Caco-2 (cell line): ENCODE results near the gene ZNF189. TPM values are rescaled to one million over a fixed set of nuclear protein-coding genes. Genes with fewer than 3 reads are reported as not detected.

ENCODE experiments used
- BruUV-seq: library from RNA; stranded (reverse); fragments of 400-500 nt; replicated peaks from 2 replicates; lab custom pipeline; 2021; lab: Mats Ljungman, UMichigan
- CTCF ChIA-PET: fragments of 300-600 bp; sonication (Branson Sonifier 250); formaldehyde crosslinking; loops from one replicate; lab custom pipeline; 2022; ENCODE audit warnings: antibody characterized with exemption; lab: Charles Lee
- POLR2A ChIA-PET: fragments of 300-600 bp; sonication (Branson Sonifier 250); formaldehyde crosslinking; loops from one replicate; lab custom pipeline; 2022; ENCODE audit warnings: antibody characterized with exemption; lab: Charles Lee
- DNase-seq, 2 experiments: peaks; one replicate each; pipeline versions ENCODE4 v3.0.0 to v3.0.0-alpha.2; 2020 to 2022
- H3K27me3 ChIP-seq: replicated peaks from 2 replicates; pipeline ENCODE4 v1.6.0; 2011; ENCODE audit warnings: low read length; ENCODE audit not compliant: control insufficient read depth, insufficient read depth
- H3K36me3 ChIP-seq: 2 replicates; pipeline ENCODE4 v1.5.1; 2011; ENCODE audit warnings: low read length; ENCODE audit not compliant: control insufficient read depth, insufficient read depth
- H3K4me1 ChIP-seq: fragments of 250-450 bp; sonication (Bioruptor Pico); 2 replicates; pipeline ENCODE4 v1.5.1; 2020; ENCODE audit warnings: mild to moderate bottlenecking
- H3K4me3 ChIP-seq: 2 replicates; pipeline ENCODE4 v1.5.1; 2011; ENCODE audit warnings: low read depth, mild to moderate bottlenecking, control low read depth, low read length
- H3K9me3 ChIP-seq: fragments of 250-450 bp; sonication (Bioruptor Pico); 2 replicates; pipeline ENCODE4 v1.5.1; 2020; ENCODE audit warnings: mild to moderate bottlenecking, moderate library complexity
- H3K27ac Mint-ChIP-seq: one replicate; pipeline ENCODE4 v1.8.0; 2022; ENCODE audit warnings: mixed read lengths; ENCODE audit not compliant: unreplicated experiment
- H3K27me3 Mint-ChIP-seq: one replicate; pipeline ENCODE4 v1.8.0; 2022; ENCODE audit warnings: mixed read lengths; ENCODE audit not compliant: insufficient read depth, unreplicated experiment
- H3K36me3 Mint-ChIP-seq: one replicate; pipeline ENCODE4 v1.8.0; 2022; ENCODE audit warnings: mild to moderate bottlenecking, mixed read lengths; ENCODE audit not compliant: insufficient read depth, unreplicated experiment
- H3K4me1 Mint-ChIP-seq: one replicate; pipeline ENCODE4 v1.8.0; 2022; ENCODE audit warnings: low read depth, mixed read lengths; ENCODE audit not compliant: unreplicated experiment
- H3K4me3 Mint-ChIP-seq: one replicate; pipeline ENCODE4 v1.8.0; 2022; ENCODE audit warnings: mild to moderate bottlenecking, moderate library complexity, mixed read lengths; ENCODE audit not compliant: unreplicated experiment
- H3K9me3 Mint-ChIP-seq: one replicate; pipeline ENCODE4 v1.8.0; 2022; ENCODE audit warnings: mixed read lengths; ENCODE audit not compliant: unreplicated experiment
- intact Hi-C: fragments of 100-400 bp; cut with micrococcal nuclease; formaldehyde crosslinking; loops from one replicate; pipeline ENCODE4 v1.10.0; 2022; ENCODE audit not compliant: unreplicated experiment
- total RNA-seq: library from RNA; stranded (reverse); gene quantifications from 2 replicates; pipeline ENCODE4 v1.2.3, GENCODE V29; 2022
- TF ChIP-seq, protein P1 (sequence below), 2 experiments: fragments of 200-600 bp in 1 of 2; IDR thresholded peaks; 1 replicate in 1 of 2; 2 replicates in 1 of 2; pipeline versions ENCODE4 v1.5.1 to v1.8.0; 2011 to 2022; ENCODE audit warnings: antibody characterized with exemption in 1 of 2, control low read depth in 1 of 2, inconsistent platforms in 1 of 2, low read depth in 1 of 2, low read length in 1 of 2, mild to moderate bottlenecking in 1 of 2, moderate library complexity in 1 of 2; ENCODE audit not compliant: insufficient read depth in 1 of 2, severe bottlenecking in 1 of 2, unreplicated experiment in 1 of 2

ZNF189 gene
- total RNA-seq, 1 experiment from 2014 or later = 15.3 TPM

DNA sequence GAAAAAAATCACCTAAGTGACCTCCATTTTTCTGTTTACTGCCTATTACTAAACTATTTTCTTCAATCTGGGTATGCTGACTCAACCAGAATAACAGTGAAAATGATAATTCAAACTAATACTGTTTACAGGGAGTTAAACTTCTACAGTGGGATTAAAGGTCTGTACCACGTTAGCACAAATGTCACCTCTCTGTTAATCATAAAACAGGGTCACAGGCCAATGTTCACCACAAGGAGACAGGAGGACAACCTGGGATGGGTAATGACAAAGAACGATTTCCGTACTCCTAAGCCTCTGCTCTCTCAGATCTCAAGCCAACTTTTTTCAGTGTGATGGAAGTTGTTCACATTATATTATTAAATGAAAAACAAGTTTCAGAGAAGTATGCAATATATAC, 34.6 kb downstream of the ZNF189 start:
- intact Hi-C loops = no loop called here
- TF ChIP-seq, protein P1, sequence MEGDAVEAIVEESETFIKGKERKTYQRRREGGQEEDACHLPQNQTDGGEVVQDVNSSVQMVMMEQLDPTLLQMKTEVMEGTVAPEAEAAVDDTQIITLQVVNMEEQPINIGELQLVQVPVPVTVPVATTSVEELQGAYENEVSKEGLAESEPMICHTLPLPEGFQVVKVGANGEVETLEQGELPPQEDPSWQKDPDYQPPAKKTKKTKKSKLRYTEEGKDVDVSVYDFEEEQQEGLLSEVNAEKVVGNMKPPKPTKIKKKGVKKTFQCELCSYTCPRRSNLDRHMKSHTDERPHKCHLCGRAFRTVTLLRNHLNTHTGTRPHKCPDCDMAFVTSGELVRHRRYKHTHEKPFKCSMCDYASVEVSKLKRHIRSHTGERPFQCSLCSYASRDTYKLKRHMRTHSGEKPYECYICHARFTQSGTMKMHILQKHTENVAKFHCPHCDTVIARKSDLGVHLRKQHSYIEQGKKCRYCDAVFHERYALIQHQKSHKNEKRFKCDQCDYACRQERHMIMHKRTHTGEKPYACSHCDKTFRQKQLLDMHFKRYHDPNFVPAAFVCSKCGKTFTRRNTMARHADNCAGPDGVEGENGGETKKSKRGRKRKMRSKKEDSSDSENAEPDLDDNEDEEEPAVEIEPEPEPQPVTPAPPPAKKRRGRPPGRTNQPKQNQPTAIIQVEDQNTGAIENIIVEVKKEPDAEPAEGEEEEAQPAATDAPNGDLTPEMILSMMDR (IDR thresholded peaks at IDR 0.05; ENCODE audit: insufficient read depth in 1 of 2, low read depth in 1 of 2, low read length in 1 of 2, severe bottlenecking in 1 of 2, unreplicated experiment in 1 of 2) = peak in 1 of 2 experiments; percentile 19
- no peak overlapping the region for H3K4me3 ChIP-seq

DNA sequence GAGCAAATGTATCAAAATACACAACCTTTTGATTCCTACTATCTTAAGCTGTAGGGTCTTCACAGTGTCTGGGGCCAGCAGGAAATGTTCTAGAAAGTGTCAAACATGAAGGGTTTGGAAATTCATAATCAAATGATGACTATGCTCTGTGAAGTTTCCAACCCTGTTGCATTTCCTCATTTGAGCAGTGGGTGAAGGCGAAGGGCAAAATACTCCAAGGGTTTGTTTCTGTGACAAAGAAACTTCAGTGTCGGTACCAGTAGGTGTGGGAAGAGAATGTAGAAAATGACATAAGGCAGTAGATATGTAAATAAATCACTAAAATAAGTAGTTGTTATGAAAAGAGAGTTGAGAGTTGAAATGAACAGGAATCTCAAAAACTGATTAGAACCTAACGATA, 36.3 kb downstream of the ZNF189 start:
- intact Hi-C loops = no loop called here
- peaks cover 19% of the 10 kb centered on the region for H3K4me1 Mint-ChIP-seq
- H3K4me1 ChIP-seq = peaks cover 9% of the 10 kb centered on the region
- POLR2A ChIA-PET = no interaction called here
- TF ChIP-seq, protein P1 (IDR thresholded peaks at IDR 0.05; ENCODE audit: insufficient read depth in 1 of 2, low read depth in 1 of 2, low read length in 1 of 2, severe bottlenecking in 1 of 2, unreplicated experiment in 1 of 2) = no peak
- H3K4me3 Mint-ChIP-seq = no peak overlapping the region
- H3K9me3 ChIP-seq = peaks cover 3% of the 10 kb centered on the region; the same call in 1 of the 2 replicates
- no peak overlapping the region for H3K4me3 ChIP-seq
- H3K27ac Mint-ChIP-seq = no peak overlapping the region
- H3K27me3 ChIP-seq = no peaks in the 10 kb centered on the region
- no peaks in the 10 kb centered on the region for H3K36me3 Mint-ChIP-seq
- H3K36me3 ChIP-seq = no peaks in the 10 kb centered on the region
- no peaks in the 10 kb centered on the region for H3K27me3 Mint-ChIP-seq
- no TSS peak for BruUV-seq
- DNase-seq = no peak
- CTCF ChIA-PET = no interaction called here
- no peaks in the 10 kb centered on the region for H3K9me3 Mint-ChIP-seq

More for the DNA sequence above, 34.6 kb downstream of the ZNF189 start:
- no peak for DNase-seq
- ChIA-PET POLR2A (no interaction called here), CTCF (interaction anchor here (2.0 kb wide), 1 partner anchor 16 kb away, joined by 6 read pairs; no protein-coding TSS in a partner anchor)
- Mint-ChIP-seq H3K36me3 (no peaks in the 10 kb centered on the region), H3K9me3 (peaks cover 11% of the 10 kb centered on the region), H3K27ac (no peak overlapping the region), H3K27me3 (no peaks in the 10 kb centered on the region), H3K4me1 (peaks cover 19% of the 10 kb centered on the region), H3K4me3 (no peak overlapping the region)
- H3K36me3 ChIP-seq = no peaks in the 10 kb centered on the region
- peaks cover 9% of the 10 kb centered on the region for H3K4me1 ChIP-seq
- BruUV-seq = no TSS peak
- H3K9me3 ChIP-seq = peaks cover 3% of the 10 kb centered on the region; the same call in 1 of the 2 replicates
- no peaks in the 10 kb centered on the region for H3K27me3 ChIP-seq

DNA sequence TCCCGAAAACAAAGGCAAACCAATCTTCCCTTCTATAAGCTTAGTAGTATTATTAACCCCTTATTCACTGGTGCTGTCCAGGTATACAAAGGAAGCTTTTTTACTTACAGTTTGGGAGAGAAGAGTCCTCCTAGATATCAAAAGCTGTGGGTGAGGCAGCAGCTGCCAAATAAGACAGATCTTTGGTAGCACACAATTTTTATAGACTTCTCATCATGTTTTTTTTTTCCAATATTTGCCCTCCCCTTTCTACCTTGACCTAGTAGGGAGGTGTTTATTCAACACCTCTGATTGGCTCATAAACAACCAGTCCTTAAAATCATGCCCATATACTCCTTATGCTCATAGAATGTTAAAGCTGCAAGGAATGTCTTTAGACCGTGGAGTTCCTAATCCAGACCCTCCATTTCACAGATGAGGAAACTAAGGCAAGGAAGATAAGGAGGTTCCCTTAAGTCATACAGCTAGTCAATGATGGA, 37.0 kb downstream of the ZNF189 start, which contains the start of gene ALDOB:
Gene ALDOB (minus strand): TSS at position 174 of the 479 bp plus-strand sequence. CDS start 4,887 bp downstream, outside the sequence.
- Histone ChIP-seq H3K36me3 (no peaks in the 10 kb centered on the region), H3K4me1 (peaks cover 15% of the 10 kb centered on the region), H3K4me3 (no peak within 1 kb of the TSS), H3K27me3 (no peaks in the 10 kb centered on the region), H3K9me3 (peaks cover 3% of the 10 kb centered on the region; the same call in 1 of the 2 replicates)
- Mint-ChIP-seq H3K27ac (no peak within 1 kb of the TSS), H3K36me3 (no peaks in the 10 kb centered on the region), H3K27me3 (no peaks in the 10 kb centered on the region), H3K4me3 (no peak within 1 kb of the TSS), H3K4me1 (peaks cover 19% of the 10 kb centered on the region), H3K9me3 (no peaks in the 10 kb centered on the region)
- DNase-seq = no peak
- ChIA-PET POLR2A (no interaction called here), CTCF (no interaction called here)
- no TSS peak for BruUV-seq
- TF ChIP-seq, protein P1 (IDR thresholded peaks at IDR 0.05; ENCODE audit: insufficient read depth in 1 of 2, low read depth in 1 of 2, low read length in 1 of 2, severe bottlenecking in 1 of 2, unreplicated experiment in 1 of 2) = no peak
- intact Hi-C loops = no loop called here
